ENCODE results near the gene PSKH1. TPM values are rescaled to one million over a fixed set of nuclear protein-coding genes. Genes with fewer than 3 reads are reported as not detected.
"Not testable (repeated sequence)": the region's sequence is repeated elsewhere in the genome, so short reads cannot be mapped to it uniquely, and the experiment has no call there.

PSKH1 gene
- polyA plus RNA-seq, 1 donor = 23.0 TPM

DNA sequence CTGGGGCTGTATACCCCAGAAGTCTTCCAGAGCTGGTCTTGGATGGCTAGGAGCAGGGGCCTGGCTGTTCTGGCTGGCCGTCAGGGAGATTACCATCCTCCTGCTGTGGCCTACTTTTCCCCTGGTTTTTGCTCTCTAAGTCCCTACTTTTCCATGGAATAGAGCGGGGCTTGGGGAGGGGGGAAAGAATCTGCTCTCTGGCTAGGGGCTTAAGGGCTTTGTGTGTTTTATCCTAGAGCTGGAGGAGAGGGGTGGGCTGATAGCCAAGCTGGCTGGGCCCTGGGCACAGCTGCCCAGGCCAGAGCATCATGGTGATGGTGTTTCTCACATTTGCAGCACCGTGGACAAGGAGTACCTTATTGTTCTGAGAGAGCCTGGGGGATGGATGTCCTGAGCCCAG lies 4.7 kb upstream of the PSKH1 start:
- no peak for DNase-seq

DNA sequence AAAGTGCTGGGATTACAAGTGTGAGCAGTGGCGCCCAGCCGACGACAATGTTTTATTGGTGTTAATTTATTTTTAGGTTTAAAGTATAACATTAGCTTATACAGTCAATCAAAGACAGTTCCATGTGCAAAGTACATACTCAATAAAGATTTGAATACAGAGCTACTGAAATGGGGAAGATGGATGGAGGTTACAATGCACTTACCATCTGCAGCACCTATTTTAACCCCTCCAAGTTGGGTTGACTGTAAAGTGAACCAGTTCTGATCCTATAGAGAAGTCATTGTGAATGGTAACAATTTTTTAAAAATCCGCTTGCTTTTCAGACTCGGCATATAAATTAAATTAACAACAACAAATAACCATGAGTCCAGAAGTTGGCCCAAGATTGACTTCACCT lies 679 bp upstream of the PSKH1 start:
- no peak for DNase-seq

DNA sequence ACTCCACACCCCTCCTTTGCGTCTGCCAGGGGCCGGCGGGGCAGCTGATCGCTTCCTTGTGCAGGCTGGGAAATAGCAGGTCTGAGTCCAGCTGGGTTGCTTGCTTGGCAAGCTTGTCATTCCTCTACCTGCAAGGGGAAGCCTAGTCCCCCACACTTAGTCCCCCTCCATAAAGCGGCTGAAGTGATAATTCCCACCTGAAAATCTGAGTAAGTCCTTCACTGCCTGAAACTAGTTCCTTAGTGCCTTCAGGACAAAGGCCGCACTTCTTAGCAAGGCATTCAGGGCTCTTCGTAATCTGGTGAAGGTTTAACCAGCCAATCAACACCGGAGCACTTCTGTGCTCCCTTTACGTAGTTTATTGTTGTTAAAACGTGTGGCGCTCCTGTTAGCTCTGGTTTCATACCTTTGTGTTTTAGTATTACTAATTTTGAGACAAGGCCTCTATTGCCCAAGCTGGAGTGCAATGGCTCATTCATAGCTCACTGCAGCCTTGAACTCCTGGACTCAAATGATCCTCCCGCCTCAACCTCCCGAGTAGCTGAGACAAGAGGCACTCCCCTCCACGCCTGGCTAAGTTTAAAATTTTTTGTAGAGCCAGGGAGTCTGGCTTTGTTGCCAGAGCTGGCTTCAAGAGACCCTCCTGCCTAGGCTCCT lies 817 bp downstream of the PSKH1 start:
- no peak for DNase-seq

DNA sequence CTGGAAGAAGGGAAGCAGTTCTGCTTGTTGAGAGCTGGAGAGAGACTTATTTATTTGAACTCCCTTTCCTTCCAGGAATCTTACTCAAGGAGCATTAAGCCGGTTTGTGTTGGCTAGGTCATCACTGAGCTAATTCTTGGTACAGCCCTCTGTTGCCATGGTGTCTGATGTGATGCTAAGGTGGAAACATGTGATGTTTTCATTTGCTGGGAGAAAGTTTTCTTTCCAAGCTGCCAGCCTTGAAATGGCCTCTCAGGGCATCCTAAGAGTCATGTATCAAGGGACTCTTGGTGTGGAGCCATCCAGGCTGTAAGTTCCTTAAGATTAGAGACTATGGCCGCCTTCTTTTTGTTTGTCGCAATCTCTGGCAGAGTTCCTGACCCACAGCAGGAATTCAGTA lies 4.2 kb downstream of the PSKH1 start:
- DNase-seq = no peak

DNA sequence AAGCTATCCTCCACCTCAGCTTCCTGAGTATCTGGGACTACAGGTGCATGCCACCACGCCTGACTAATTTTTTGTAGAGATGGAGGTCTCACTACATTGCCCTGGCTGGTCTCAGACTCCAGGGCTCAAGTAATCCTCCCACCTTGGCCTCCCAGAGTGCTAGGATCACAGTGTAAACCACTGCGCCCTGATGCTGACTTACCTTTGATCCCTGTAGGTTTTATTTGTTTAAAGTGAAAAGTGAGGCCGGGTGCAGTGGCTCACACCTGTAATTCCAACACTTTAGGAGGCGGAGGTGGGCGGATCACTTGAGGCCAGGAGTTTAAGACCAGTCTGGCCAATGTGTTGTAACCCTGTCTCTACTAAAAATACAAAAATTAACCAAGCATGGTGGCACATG lies 8.7 kb downstream of the PSKH1 start:
- no peak for DNase-seq

DNA sequence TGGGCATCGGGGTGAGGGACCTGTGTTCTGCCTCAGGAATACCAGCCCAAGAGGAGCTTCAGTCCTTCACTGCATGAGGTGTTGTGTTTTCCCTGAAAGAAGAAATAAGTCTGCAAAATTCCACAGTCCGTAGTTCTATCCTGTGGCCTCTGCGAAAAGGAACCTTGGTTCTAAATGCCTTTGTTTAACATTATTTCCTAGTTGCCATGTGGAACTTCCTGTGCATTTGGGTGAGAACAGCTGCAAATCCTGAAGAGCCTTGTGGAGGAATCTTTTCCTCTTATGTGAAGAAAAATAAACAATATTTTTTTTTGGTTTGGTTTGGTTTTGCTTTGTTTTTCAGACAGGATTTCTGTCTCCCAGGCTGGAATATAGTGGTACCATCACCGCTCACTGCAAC lies 9.8 kb downstream of the PSKH1 start:
- no peak for DNase-seq

DNA sequence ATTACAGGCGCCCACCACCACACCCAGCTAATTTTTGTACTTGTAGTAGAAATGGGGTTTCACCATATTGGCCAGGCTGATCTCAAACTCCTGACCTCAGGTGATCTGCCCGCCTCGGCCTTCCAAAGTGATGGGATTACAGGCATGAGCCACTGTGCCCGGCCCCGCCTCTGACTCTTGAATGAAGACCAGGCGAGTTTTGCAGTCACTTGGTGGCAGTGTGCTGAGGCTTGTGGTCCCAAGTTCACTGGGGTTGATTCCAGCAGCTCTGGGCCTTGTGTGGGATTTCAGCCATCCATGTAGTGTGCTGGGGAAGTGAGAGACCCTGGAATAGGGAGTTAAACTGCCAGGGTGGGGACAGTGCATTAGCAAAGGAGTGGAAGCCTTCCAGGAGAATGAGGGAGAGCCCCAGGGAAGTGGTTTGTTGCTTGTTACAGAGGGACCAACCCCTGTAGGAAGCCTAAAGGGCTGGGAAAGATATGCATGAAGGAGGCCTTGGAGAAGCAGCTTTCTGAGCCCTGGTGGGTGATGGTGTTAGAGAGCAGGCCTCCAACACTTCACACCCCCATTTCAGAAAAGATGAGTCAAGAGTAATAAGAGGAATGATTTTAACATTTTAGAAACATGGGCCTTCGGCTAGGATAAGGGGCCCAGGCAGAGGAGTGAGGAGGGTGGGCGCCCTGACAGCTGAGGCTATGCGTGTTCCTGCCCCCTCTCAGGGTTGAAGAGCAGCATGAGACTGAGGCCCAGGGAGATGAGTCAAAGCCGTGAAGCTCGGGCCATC lies 14.5 kb downstream of the PSKH1 start:
- DNase-seq = no peak

DNA sequence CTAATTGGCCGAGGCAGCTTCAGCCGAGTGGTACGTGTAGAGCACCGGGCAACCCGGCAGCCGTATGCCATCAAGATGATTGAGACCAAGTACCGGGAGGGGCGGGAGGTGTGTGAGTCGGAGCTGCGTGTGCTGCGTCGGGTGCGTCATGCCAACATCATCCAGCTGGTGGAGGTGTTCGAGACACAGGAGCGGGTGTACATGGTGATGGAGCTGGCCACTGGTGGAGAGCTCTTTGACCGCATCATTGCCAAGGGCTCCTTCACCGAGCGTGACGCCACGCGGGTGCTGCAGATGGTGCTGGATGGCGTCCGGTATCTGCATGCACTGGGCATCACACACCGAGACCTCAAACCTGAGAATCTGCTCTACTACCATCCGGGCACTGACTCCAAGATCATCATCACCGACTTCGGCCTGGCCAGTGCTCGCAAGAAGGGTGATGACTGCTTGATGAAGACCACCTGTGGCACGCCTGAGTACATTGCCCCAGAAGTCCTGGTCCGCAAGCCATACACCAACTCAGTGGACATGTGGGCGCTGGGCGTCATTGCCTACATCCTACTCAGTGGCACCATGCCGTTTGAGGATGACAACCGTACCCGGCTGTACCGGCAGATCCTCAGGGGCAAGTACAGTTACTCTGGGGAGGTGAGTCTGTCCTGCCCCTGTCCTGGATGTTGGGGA lies 16.1 kb downstream of the PSKH1 start:
- DNase-seq = no peak

DNA sequence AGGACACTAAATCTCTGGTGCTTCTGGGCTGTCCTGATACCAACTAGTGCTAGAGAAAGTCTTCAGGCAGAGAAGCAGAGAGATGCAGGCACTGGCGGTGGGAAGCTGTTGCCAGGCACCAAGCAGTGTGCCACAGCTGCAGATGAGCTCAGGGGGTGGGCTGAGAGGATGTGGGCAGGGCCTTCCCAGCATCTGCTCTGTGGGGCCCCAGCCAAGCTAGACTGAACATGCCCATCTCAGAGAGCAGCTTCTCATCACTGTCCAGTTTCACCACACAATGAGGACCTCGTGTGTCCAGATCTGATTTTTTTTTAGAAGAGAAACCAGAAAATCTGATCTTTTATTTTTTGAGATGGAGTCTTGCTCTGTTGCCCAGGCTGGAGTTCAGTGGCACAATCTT lies 17.1 kb downstream of the PSKH1 start:
- DNase-seq = no peak

DNA sequence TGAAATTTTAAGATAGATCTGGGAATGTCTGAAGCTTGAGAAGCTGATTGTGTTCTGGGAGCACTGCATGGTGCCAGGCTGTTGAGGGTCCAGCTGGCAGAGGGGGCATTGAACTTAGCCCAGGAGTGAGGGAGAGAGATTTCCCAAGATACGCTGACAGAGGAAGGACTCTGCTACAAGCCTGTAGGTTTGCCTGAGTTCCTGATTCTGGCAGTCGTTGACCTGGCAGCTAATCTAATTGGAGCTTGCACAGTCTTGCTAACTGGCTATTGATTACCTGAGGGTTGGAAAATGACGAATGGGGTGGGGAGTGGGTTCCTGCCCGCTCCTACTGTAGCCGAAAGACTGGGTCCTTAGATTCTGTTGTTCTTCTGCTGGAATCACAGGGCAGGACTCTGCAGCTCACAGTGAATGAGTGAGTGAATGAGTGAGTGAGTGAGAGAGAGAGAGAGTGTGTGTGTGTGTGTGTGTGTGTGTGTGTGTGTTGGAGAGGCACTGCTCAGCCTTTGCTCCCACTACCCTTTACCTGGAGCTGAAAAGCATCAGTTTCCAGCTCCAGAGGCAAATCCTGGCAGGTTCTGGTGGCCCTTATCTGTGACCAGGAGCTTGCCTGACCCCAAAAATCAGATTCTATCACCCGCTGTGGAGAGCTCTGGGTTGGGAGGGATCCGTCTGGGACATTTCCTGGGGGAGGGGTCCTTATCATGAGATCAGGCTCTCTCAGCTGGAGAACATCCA lies 21.9 kb downstream of the PSKH1 start:
- DNase-seq = no peak

DNA sequence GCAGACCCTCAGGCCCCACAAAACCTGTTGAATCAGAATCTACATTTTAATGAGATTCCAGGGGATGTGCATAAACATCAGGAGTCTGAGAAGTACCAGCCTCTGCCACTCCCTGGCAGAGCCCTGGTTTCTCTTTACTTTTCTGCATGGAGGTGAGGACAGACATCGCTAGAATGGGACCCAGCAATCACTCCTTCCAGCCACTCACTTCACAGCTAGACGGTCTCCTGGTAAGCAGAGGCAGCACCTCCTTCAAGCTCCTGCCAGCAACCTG lies 22.4 kb downstream of the PSKH1 start:
- DNase-seq = not testable (repeated sequence)

DNA sequence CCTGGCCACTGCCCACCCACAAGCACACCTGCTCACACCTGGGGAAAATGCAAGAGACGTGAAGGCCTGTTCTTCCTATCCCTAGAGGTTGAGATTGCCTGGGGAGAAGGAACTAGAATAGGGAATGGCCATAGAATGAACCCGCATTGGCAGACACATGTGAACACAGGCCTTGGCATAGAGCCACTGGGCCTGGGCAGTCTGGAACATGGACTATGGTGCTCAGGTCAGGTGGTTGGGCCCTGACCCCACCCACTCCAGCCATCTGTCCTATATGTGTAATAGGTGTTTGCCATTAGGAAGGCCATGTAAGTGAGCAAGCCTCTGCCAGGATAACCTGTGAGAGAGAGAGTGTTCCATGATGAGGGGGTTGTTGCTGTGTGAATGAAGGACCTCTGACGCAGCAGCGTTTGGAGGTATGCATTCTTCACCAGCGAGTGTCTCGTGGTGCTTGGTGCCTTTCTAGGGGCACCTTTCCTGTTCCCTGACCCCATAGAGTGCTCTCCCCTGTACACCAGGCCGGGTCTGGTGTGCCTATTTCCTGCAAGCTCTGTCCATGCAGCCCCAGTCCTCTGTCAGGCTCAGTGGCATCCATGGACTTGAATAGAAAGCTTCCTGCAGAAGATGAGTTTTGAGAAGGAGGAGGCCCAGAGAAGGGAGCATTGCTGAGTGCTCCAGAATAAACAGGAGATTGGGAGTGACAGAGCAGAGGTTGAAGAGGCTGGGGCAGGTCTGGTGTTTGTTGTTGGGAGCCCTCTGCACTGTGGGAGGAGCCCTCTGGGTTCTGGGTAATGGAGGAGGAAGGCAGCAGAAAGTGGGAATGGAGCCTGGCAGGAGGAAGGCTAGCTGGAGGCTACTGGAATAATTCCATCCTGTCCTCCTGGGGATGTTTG lies 23.0 kb downstream of the PSKH1 start:
- no peak for DNase-seq

DNA sequence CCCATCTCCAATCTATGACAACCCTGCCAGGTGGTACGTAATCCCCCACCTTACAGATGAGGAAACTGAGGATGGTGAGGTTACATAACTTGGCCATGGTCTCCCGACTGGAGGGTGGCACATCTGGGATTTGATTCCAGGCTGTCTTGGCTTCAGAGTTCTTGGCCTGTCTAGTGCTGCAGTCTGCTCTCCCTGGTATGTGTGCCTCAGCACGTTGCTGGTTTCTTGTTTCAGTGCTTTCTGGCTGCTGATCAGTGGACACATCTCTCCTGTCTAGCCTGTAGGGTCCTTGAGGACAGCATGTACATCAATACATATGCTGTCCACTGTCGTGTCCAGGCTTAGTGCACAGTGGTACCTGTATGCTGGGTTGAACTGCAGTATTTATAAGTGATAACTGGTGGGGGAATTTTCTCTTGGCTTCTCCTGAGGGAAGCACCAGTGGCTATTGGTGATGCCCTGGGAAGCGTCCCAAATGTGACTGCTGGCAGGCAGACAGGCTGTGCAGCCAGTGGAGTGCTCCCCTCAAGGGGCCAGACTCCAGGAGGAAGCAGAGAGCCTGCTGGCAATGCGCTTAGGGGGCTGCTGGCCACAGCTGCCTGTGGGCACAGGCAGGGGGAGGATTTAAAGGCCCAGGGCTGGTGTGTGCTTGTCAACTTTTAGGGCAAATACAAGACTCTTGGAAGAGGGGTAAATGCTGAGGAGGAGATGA lies 24.2 kb downstream of the PSKH1 start:
- no peak for DNase-seq

DNA sequence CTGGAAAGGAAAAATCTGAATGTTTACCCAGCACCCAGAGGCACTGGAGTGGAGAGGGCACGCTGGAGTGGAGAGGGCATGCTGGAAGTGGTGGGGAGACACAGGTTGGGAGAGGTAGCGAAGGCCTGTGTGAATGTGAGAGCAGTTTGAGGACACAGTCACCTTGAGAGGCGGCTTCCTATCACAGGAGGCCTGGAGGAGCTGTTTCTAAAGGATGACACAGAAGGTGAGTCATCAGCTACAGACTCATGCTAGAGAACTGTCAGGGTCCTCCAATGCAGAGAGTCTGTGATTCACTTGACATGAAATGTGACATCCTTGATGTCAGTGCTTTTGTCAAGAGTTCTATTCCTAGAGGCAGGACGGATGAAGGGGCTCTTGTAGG lies 24.8 kb downstream of the PSKH1 start:
- no peak for DNase-seq

DNA sequence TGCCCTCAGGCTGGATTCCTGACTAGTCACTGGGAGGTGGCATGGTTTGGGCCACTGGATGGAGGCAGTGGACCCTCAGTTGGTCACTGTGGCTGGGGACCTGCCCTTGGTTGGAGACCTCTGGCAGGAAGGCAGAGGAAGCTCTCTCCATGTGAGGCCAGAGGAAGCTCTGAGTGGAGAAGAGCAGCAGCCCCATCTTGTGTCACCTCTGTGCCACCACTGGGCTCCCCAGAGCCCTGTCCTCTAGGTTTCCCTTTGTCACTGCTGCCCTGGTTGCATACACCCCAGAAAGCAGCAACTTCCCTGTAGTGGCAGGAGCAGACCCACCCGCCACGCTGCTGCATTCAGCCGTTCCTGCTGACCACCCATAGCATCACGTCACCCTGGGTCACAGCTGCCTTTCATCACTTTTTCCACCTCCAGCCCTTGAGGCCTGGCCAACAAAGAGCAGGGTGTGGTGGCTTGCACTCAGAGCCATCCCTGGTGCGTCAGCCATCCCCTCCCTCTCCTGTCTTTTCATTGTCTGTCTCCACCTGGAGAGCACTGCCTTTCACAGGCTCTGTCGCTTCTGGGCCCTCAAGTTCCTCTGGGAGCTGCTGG lies 26.7 kb downstream of the PSKH1 start:
- no peak for DNase-seq

DNA sequence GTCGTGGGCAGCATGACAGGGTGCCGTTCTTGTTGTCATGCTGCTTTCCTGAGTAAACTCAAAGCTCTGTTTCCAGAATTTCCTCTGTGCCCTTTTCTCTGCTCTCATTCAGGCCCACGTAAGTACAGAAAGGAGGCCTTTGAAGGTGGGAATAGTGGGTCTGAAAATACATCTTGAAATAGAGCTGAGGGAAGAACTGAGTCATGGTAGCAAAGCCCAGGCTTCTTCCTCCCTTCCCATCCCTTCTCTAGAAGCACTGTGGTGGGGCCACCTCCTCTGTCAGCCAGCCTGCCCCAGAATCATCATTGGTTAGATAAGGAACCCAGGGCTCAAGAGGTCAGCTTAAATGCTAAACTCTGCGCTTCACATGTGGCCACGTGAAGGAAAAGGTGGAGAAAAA lies 29.2 kb downstream of the PSKH1 start:
- DNase-seq = no peak

DNA sequence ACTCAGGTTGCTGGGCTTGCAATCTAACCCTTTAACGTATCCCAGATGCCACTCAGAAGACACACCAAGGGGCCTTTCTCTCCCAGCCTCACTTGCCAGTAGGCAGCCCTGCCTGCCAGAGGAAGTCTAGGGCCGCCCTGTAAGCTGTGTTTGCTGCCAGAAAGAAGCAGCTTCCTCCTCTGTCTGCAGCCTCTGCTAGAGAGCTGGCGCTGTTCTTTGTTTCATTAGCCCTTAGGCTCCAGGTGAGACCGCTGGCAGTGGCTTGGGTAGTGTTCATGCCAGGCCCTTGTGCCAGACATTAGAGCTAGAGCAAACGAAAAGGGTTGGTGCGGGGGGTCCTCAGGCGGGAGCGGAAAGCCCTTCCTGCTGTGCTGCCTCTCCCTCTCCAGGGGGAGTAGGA lies 29.7 kb downstream of the PSKH1 start:
- DNase-seq = no peak

DNA sequence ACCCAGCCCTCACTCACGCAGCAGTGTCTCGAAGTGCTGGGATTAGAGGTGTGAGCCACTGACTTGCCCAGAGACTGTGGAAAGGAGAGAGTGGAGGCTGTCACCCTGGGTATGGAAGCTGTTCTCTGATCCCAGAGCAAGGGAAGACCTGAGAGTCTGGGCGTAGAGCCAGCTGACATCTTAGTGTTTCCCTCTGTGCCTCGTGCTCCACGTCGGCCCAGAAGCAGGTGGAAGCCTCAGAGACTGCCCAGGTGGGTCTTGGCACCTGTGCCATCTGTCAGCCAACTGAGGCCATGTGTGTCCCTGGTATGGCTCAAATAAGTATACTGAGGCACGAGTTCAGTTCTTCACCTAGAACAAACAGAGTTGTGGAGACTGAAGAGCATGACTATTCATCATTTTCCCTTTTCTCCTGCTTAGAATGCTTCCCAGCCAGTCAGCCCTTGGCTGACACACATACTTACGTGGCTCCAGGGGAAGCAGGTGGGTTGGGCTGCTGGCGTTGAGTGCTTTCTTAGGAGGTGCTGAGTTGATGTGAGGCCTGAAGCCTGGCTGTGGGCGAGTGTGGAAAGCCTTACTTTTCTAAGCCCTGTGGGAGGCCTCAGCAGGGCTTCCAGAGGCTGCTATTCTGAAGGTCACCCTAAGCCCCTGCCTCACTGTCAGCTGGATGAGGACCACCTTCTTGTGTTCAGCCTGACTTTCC lies 30.5 kb downstream of the PSKH1 start:
- DNase-seq = no peak

DNA sequence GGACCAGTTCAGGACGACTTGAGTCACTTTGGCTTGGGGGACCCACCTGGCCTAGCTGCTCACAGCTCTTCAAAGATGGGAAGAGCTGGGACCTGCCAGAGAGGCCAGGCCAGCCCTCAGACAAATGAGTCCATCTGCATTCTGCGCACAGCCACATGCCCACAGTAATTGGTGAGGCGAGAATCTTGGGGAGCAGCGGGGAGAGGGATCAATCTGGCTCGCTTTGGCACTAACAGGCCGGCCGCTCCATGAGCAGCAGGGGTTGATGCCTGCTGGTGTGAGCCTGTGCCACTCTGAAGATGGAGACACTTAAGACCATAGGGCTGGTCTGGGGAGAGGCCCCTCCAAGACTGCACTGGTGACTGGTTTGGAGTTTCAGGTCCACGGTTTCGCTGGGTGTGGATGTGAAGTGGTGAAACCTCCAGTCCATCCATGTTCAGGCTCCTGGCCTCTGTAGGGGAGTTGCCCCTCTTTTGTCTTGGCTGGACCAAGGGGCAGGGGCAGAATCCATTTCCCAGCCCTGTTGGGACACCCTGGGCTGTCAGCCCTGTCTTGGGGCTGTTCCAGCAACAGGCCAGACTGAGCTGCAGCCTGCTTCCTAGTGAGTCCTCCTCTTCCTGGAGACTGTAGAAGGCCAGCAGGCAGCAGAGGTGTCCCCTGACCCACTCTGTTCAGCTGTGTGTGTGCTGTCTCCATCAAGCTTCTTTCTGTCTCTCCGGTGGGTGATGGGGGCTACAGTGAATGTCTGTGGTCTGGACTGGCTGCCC lies 31.3 kb downstream of the PSKH1 start:
- no peak for DNase-seq

All from hindlimb muscle (tissue), 1 donor.